GM06990 (cell line): ENCODE results near the gene ADAMTS2.

Source experiments
- DNase-seq: peaks from one replicate; pipeline ENCODE4 v3.0.0-alpha.2; 2011; ENCODE audit not compliant: insufficient read length; ENCODE audit errors: extremely low read depth
- H3K27me3 ChIP-seq: replicated peaks from 2 replicates; pipeline ENCODE4 v1.6.0; 2011; ENCODE audit warnings: low read length; ENCODE audit not compliant: control insufficient read depth, insufficient read depth
- H3K36me3 ChIP-seq: 2 replicates; pipeline ENCODE4 v1.5.1; 2011; ENCODE audit warnings: low read length; ENCODE audit not compliant: control insufficient read depth, insufficient read depth
- H3K4me3 ChIP-seq: replicated peaks from 2 replicates; pipeline ENCODE4 v1.5.1; 2011; ENCODE audit warnings: low read depth, mild to moderate bottlenecking, control low read depth, low read length
- CTCF ChIP-seq: IDR thresholded peaks from 2 replicates; pipeline ENCODE4 v1.5.1; 2011; ENCODE audit warnings: low read length, control low read depth, mild to moderate bottlenecking, inconsistent platforms; ENCODE audit not compliant: insufficient read depth, poor library complexity, severe bottlenecking

ADAMTS2 gene

GRCh38 chr5:179322071-179323025 lies 22.9 kb downstream of the ADAMTS2 start:
- DNase-seq, result no peak
- Histone ChIP-seq H3K36me3 (no peaks in the 10 kb centered on the region), H3K27me3 (no peaks in the 10 kb centered on the region), H3K4me3 (no peak overlapping the region)
- no peak for TF ChIP-seq CTCF

GRCh38 chr5:179321206-179321987 lies 23.9 kb downstream of the ADAMTS2 start:
- H3K36me3 ChIP-seq, result no peaks in the 10 kb centered on the region
- TF ChIP-seq CTCF, result no peak
- no peak overlapping the region for H3K4me3 ChIP-seq
- no peak for DNase-seq
- no peaks in the 10 kb centered on the region for H3K27me3 ChIP-seq

GRCh38 chr5:179319741-179320281 lies 25.4 kb downstream of the ADAMTS2 start:
- TF ChIP-seq CTCF, result no peak

GRCh38 chr5:179319123-179319522 lies 26.1 kb downstream of the ADAMTS2 start:
- DNase-seq, result no peak
- no peaks in the 10 kb centered on the region for H3K27me3 ChIP-seq
- H3K4me3 ChIP-seq, result no peak overlapping the region
- TF ChIP-seq CTCF, result no peak
- no peaks in the 10 kb centered on the region for H3K36me3 ChIP-seq

More at GRCh38 chr5:179319741-179320281, 25.4 kb downstream of the ADAMTS2 start:
- Histone ChIP-seq H3K27me3 (no peaks in the 10 kb centered on the region), H3K4me3 (no peak overlapping the region), H3K36me3 (no peaks in the 10 kb centered on the region)
- DNase-seq, result no peak

- Histone ChIP-seq H3K27me3 (no peaks in the 10 kb centered on the region), H3K36me3 (no peaks in the 10 kb centered on the region), H3K4me3 (no peak overlapping the region)
- no peak for DNase-seq
- TF ChIP-seq CTCF, result no peak
Measured at GRCh38 chr5:179318221-179318955, 26.9 kb downstream of the ADAMTS2 start.
